CD4-positive, alpha-beta T cell treated with Interleukin-4 for 1 hour (primary cell): ENCODE results near the gene ZC3H14.
"Not testable (repeated sequence)": the region's sequence is repeated elsewhere in the genome, so short reads cannot be mapped to it uniquely, and the experiment has no call there.

ENCODE experiments used
- DNase-seq, 2 donors: peaks; one replicate each; pipeline ENCODE4 v3.0.0-alpha.2; 2020 to 2022

Gene ZC3H14

GRCh38 chr14:88562831-88563686 lies at the start of gene ZC3H14:
ZC3H14 (plus strand) TSS chr14:88563037; CDS start chr14:88563134, 97 bp downstream.
- DNase-seq: peak; percentile 89 to 90

GRCh38 chr14:88515499-88516221 lies 47.2 kb upstream of the ZC3H14 start:
- DNase-seq: no peak

GRCh38 chr14:88516861-88517357 lies 45.9 kb upstream of the ZC3H14 start:
- no peak for DNase-seq

- no peak for DNase-seq
Observed at GRCh38 chr14:88518592-88519512, 44.0 kb upstream of the ZC3H14 start.

- DNase-seq: no peak
Observed at GRCh38 chr14:88519907-88520306, 42.9 kb upstream of the ZC3H14 start.

GRCh38 chr14:88521818-88522217 lies 41.0 kb upstream of the ZC3H14 start:
- no peak for DNase-seq

GRCh38 chr14:88522393-88522792 lies 40.4 kb upstream of the ZC3H14 start:
- no peak for DNase-seq

- DNase-seq: not testable (repeated sequence)
Observed at GRCh38 chr14:88529889-88530288, 32.9 kb upstream of the ZC3H14 start.

GRCh38 chr14:88533064-88533602 lies 29.7 kb upstream of the ZC3H14 start:
- no peak for DNase-seq

GRCh38 chr14:88535149-88535548 lies 27.7 kb upstream of the ZC3H14 start:
- no peak for DNase-seq

- no peak for DNase-seq
Observed at GRCh38 chr14:88535813-88536212, 27.0 kb upstream of the ZC3H14 start.

GRCh38 chr14:88541324-88541723 lies 21.5 kb upstream of the ZC3H14 start:
- no peak for DNase-seq

GRCh38 chr14:88542857-88543795 lies 19.7 kb upstream of the ZC3H14 start:
- no peak for DNase-seq

- DNase-seq: no peak
Observed at GRCh38 chr14:88545256-88545655, 17.6 kb upstream of the ZC3H14 start.

GRCh38 chr14:88546621-88547385 lies 16.0 kb upstream of the ZC3H14 start:
- no peak for DNase-seq

GRCh38 chr14:88547386-88547780 lies 15.5 kb upstream of the ZC3H14 start:
- DNase-seq: no peak

- DNase-seq: no peak
Observed at GRCh38 chr14:88550078-88550477, 12.8 kb upstream of the ZC3H14 start.

- DNase-seq: peak; percentile 46 to 51
Observed at GRCh38 chr14:88551094-88551870, 11.6 kb upstream of the ZC3H14 start.

- DNase-seq: no peak
Observed at GRCh38 chr14:88551980-88552431, 10.8 kb upstream of the ZC3H14 start.

GRCh38 chr14:88552876-88553275 lies 10.0 kb upstream of the ZC3H14 start:
- no peak for DNase-seq
